BE2C (cell line): Measurements from ENCODE around the gene UBE3A.
"Not testable (repeated sequence)": the region's sequence is repeated elsewhere in the genome, so short reads cannot be mapped to it uniquely, and the experiment has no call there.

Experiments
- DNase-seq: peaks from one replicate; pipeline ENCODE4 v3.0.0-alpha.2; 2020
- H3K27me3 ChIP-seq: fragments of 250-450 bp; sonication (Bioruptor Pico); 2 replicates; pipeline ENCODE4 v1.5.1; 2020; ENCODE audit warnings: mild to moderate bottlenecking
- H3K36me3 ChIP-seq: fragments of 250-450 bp; sonication (Bioruptor Pico); 2 replicates; pipeline ENCODE4 v1.5.1; 2020; ENCODE audit warnings: mild to moderate bottlenecking
- H3K4me1 ChIP-seq: fragments of 250-450 bp; sonication (Bioruptor Pico); 2 replicates; pipeline ENCODE4 v1.5.1; 2020
- H3K4me3 ChIP-seq: 2 replicates; pipeline ENCODE4 v1.5.1; 2011; ENCODE audit warnings: low read depth, low read length
- H3K9me3 ChIP-seq: fragments of 250-450 bp; sonication (Bioruptor Pico); 2 replicates; pipeline ENCODE4 v1.5.1; 2020
- CTCF ChIP-seq: IDR thresholded peaks from 2 replicates; pipeline ENCODE4 v1.5.1; 2012; ENCODE audit warnings: mild to moderate bottlenecking, low read depth, low read length

The UBE3A gene

GRCh38 chr15:25415217-25415616 is 23.6 kb downstream of the UBE3A start:
- H3K36me3 ChIP-seq: no peaks in the 10 kb centered on the region; the same call in 1 of the 2 replicates
- no peak overlapping the region for H3K4me3 ChIP-seq
- H3K4me1 ChIP-seq: no peaks in the 10 kb centered on the region
- H3K27me3 ChIP-seq: no peaks in the 10 kb centered on the region
- H3K9me3 ChIP-seq: no peaks in the 10 kb centered on the region
- TF ChIP-seq CTCF: no peak
- DNase-seq: no peak

GRCh38 chr15:25410649-25411048 is 28.2 kb downstream of the UBE3A start:
- no peaks in the 10 kb centered on the region for H3K4me1 ChIP-seq
- DNase-seq: no peak
- no peaks in the 10 kb centered on the region for H3K9me3 ChIP-seq
- no peak overlapping the region for H3K4me3 ChIP-seq
- no peak for TF ChIP-seq CTCF
- H3K27me3 ChIP-seq: no peaks in the 10 kb centered on the region
- no peaks in the 10 kb centered on the region; the same call in 1 of the 2 replicates for H3K36me3 ChIP-seq

GRCh38 chr15:25409731-25410130 is 29.1 kb downstream of the UBE3A start:
- not testable (repeated sequence) for H3K4me1 ChIP-seq

GRCh38 chr15:25408929-25409328 is 29.9 kb downstream of the UBE3A start:
- no peak for DNase-seq
- Histone ChIP-seq H3K4me3 (no peak overlapping the region), H3K27me3 (no peaks in the 10 kb centered on the region), H3K36me3 (no peaks in the 10 kb centered on the region; the same call in 1 of the 2 replicates), H3K9me3 (no peaks in the 10 kb centered on the region), H3K4me1 (no peaks in the 10 kb centered on the region)
- TF ChIP-seq CTCF: no peak

More at GRCh38 chr15:25409731-25410130, 29.1 kb downstream of the UBE3A start:
- not testable (repeated sequence) for DNase-seq, H3K36me3 ChIP-seq, H3K27me3 ChIP-seq, H3K9me3 ChIP-seq, H3K4me3 ChIP-seq

- H3K27me3 ChIP-seq: no peaks in the 10 kb centered on the region
- no peaks in the 10 kb centered on the region for H3K4me1 ChIP-seq
- TF ChIP-seq CTCF: no peak
- peaks cover 3% of the 10 kb centered on the region for H3K36me3 ChIP-seq
- DNase-seq: no peak
- H3K4me3 ChIP-seq: no peak overlapping the region
- H3K9me3 ChIP-seq: no peaks in the 10 kb centered on the region
Measured at GRCh38 chr15:25408428-25408827, 30.4 kb downstream of the UBE3A start.

GRCh38 chr15:25407950-25408349 is 30.9 kb downstream of the UBE3A start:
- no peaks in the 10 kb centered on the region for H3K9me3 ChIP-seq
- no peaks in the 10 kb centered on the region for H3K27me3 ChIP-seq
- no peak overlapping the region for H3K4me3 ChIP-seq
- H3K36me3 ChIP-seq: peaks cover 5% of the 10 kb centered on the region
- no peak for DNase-seq
- no peak for TF ChIP-seq CTCF
- H3K4me1 ChIP-seq: no peaks in the 10 kb centered on the region

- no peak for TF ChIP-seq CTCF
- peaks cover 9% of the 10 kb centered on the region for H3K36me3 ChIP-seq
- no peaks in the 10 kb centered on the region for H3K9me3 ChIP-seq
- H3K27me3 ChIP-seq: no peaks in the 10 kb centered on the region
- DNase-seq: no peak
- no peak overlapping the region for H3K4me3 ChIP-seq
- H3K4me1 ChIP-seq: no peaks in the 10 kb centered on the region
Measured at GRCh38 chr15:25406846-25407245, 32.0 kb downstream of the UBE3A start.
